HS-5 (cell line): Measurements from ENCODE around the gene NBPF1.
A peak's percentile ranks its signal among the peaks of the same experiment; 100 is the strongest.
"Not testable (repeated sequence)": the region's sequence is repeated elsewhere in the genome, so short reads cannot be mapped to it uniquely, and the experiment has no call there.

Experiments used
- DNase-seq: peaks from one replicate; pipeline ENCODE4 v3.0.0-alpha.2; 2012; ENCODE audit warnings: low read depth

The NBPF1 gene

DNA sequence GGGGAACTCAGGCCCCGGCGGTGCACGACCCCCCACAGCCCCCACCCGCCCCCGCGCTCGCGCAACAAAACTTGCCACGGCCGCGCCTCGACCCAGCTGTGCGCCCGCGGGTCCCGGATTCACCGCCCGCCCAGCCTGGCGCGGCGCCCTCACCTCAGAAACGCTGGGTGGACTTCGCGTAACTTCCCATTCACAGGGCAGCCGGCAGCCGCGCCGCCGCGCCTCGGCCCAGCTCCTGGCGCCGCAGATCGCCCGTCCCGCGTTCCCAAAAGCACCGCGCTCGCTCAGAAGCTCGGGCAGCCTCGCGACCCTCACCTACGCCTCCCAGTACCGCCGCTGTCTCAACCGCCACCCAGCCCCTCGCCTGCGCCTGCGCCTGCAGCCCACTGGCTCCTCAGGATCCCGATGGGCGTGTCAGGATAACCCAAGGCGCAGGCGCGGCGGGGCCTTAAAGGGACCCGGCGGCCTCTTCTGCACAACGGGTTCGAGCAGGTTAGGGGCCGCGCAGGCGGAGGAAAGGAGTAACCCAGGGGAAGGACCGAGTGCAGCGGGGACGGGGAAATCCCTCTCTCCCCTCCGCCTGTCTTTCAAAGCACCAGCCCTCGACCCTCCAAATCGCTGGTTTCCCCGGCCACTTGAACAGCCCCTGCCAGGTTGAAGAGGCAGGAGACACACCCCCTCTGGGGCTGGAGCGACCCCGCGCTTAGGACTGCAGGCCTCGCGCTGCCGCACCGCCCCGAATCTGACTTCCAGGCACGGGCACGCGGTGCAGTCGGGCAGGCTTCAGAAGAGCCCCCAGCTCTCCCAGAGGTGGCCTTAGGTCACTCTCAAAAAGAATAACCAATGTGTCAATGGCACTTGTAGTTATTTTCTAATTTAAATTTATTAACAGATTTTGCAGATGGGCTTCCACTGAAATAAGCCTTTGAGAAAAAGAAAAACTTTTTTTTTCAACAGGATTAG is at the start of gene NBPF1:
Gene NBPF1, minus strand, starts transcription at position 380 of the 963 bp plus-strand sequence.
- DNase-seq: peak; percentile 97

DNA sequence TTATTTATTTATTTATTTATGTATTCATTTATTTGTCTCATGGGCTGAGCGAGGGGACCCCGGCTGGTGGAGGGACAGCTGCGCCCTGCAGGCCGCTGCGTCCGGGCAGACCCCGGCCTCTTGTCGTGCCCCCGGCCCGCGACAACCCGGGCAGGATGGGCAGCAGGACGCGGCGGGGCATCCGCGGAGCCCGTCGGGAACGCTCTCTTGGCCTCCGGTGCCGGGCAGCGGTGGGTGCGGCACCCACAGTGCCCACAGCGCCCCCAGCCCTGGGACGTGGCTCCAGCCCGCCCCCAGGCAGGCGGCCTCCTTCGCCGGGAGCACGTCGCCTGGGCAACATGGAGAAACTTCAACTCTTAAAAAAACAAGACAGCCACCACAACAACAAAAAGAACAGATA is 44.9 kb upstream of the NBPF1 start:
- DNase-seq: not testable (repeated sequence)

DNA sequence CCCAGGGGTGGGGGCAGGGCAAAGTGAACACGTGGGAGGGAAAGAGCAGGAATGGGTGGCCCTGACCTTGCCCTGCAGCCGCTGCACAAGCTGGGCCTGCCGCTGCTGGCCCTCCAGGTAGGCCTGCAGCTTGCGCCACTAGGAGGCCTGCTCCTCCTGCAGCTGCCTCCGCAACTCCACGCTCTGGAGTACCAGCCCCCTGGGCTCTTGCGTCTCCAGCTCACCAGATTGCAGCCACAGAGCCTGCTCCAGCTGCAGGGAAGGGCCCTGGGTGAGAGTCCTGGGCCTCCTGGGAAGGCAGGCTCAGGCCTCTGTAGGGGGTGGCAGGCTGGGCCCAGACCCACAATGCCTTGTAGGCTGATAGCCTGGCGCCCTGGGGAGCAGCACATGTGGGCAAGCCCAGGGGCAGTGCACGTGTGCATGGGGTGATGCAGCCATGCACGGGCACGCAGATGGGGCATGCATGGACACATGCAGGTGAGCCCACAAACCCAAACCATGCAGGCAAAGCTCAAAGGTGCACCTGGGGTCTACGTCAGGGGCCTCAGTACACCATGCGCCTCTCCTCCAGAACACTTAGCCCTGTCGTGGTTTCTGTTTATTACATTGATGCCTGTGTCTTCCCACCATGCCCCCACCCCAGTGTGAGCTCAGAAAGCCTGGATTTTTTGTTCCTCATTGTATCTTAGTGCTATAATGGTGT is 43.8 kb upstream of the NBPF1 start:
- not testable (repeated sequence) for DNase-seq

DNA sequence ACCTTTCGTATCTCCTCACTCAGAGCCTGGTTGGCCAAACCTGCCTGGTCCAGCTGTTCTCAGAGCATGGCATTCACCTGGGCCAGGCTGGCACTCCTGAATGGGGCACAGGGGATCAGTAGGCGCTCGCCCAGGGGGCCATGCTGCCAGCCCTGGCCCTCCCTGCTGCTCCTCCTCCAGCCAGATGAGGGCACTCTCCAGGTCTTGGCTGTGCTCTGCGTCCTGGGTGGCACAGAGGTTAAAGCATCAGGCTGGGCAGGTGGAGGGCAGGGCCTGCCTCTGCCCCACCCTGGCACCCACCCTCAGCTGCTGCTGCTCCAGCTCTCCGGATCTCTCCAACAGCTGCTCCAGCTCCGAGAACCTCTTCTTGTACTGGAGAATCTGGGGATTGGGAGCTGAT is 43.2 kb upstream of the NBPF1 start:
- DNase-seq: not testable (repeated sequence)

GRCh38 chr1:16651560-16651959 is 38.2 kb upstream of the NBPF1 start:
- not testable (repeated sequence) for DNase-seq

DNA sequence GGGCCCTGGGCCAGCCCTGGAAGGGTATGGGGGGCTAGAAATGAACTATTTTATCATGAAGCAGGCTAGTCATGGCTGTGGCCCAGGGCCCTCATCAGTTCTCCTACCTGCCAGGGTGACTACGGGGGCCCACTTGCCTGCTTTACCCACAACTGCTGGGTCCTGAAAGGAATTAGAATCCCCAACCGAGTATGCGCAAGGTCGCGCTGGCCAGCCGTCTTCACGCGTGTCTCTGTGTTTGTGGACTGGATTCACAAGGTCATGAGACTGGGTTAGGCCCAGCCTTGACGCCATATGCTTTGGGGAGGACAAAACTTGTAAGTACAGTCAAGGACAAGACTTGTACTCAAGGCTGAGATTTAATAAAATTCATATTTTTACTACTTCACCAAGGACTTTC is 36.6 kb upstream of the NBPF1 start:
- not testable (repeated sequence) for DNase-seq

GRCh38 chr1:16649390-16649789 is 36.0 kb upstream of the NBPF1 start:
- not testable (repeated sequence) for DNase-seq

GRCh38 chr1:16648756-16649155 is 35.4 kb upstream of the NBPF1 start:
- DNase-seq: not testable (repeated sequence)

- not testable (repeated sequence) for DNase-seq
Measured at GRCh38 chr1:16648250-16648649, 34.9 kb upstream of the NBPF1 start.

GRCh38 chr1:16647179-16648176 is 34.1 kb upstream of the NBPF1 start:
- DNase-seq: not testable (repeated sequence)

- DNase-seq: not testable (repeated sequence)
Measured at GRCh38 chr1:16646716-16647115, 33.4 kb upstream of the NBPF1 start.

GRCh38 chr1:16646061-16646664 is 32.8 kb upstream of the NBPF1 start:
- not testable (repeated sequence) for DNase-seq

DNA sequence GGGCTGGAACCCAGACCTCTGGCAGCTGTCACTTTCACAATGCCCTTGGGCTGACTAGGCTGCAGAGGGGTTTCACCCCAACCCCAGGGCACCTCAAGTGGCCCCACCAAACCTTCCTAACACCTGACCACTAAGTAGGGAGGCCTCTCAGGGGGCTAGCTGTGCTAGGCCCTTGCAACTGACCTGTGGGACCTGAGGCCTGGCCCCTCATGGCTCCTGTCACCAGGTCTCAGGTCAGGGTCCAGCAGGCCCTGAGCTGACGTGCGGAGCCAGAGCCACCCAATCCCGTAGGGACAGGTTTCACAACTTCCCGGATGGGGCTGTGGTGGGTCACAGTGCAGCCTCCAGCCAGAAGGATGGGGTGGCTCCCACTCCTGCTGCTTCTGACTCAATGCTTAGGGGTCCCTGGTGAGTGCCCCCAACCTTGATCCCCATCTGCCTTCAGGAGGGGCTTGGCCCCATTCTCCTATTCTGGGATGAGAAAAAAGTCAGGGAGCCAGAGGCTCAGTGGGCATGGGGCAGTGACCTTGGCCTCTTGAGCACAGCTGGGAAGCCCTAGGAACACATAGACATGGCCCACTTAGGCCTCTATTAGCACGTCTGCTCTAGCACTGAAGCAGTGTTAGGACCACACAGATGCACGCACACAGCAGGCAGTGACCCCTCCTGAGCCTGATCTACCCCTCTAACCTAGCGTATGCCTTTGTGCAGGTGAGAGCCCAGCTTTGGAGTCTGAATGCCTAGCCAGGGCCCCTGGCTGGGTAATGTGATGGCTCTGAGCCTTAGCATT is 32.1 kb upstream of the NBPF1 start:
- not testable (repeated sequence) for DNase-seq

DNA sequence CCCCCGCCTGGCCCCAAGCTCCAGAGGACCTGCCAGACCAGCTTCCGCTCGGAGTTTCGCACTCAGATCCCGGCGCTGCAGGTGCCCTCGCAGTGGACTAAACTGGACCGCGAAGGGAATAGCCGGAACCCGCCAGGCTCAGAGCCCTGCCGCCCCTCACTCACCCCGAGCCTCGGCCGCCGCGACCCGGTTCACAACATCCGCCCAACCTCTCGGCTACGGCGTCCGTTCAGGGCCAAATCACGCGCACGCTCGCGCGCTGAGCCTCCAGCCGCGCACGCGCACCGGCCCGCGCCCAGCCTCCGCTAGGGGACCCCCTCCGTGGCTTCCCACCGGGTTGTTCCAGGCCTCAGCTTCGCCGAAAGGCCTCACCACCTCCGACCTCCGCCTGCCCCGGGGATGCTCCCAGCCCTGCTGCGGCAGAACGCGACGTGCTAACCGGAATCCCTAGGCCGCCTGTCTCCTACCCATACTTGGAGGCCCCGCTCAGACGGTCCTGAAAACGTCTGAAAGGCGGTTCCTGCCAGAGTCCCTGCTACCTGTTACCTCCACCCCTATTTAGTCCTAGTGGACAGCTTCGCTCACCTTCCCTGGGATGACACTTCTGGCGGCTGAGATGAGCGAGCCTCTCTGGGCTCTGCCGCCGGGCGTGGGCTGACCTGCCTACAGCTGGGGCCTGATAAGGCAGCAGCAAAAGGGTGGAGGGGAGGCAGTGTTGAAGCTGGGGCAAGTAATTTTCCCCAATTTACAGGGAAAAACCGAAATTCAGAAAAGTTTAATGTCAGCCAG is 31.3 kb upstream of the NBPF1 start:
- peak; percentile 91 for DNase-seq

DNA sequence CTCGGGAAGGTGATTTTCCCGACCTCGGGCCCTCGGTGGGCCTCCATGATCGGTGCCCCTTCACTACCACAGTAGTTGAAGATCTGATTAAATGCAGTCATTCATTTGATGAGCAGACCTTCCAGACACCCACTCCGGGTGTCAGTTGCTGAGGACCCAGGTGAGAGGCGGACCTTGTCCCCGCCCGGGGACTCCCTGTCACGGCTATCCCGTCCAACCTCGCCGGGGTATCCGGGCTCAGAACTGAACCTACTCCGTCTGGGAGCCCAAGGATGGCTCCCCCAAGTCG is 30.8 kb upstream of the NBPF1 start:
- DNase-seq: no peak

- peak; percentile 24 for DNase-seq
Measured at GRCh38 chr1:16643476-16644192, 30.3 kb upstream of the NBPF1 start.

GRCh38 chr1:16643001-16643411 is 29.6 kb upstream of the NBPF1 start:
- not testable (repeated sequence) for DNase-seq

- not testable (repeated sequence) for DNase-seq
Measured at GRCh38 chr1:16642025-16642966, 28.9 kb upstream of the NBPF1 start.
